SK-N-MC (cell line): Measurements from ENCODE around the gene ADGRE1.

ENCODE experiments used
- EZH2 ChIP-seq: fragments of 200-600 bp; sonication (generic); IDR thresholded peaks from one replicate; pipeline ENCODE4 v1.6.1; 2017; ENCODE audit warnings: antibody characterized with exemption
- FOXP2 ChIP-seq: optimal IDR thresholded peaks from 2 replicates; pipeline ENCODE3; 2011; ENCODE audit warnings: mild to moderate bottlenecking, moderate library complexity; ENCODE audit not compliant: insufficient read depth; ENCODE audit errors: extremely low read length, control extremely low read depth
- POLR2AphosphoS5 ChIP-seq: IDR thresholded peaks from 2 replicates; pipeline ENCODE4 v1.6.1; 2012; ENCODE audit warnings: mild to moderate bottlenecking, low read depth, low read length, borderline replicate concordance

DNA sequence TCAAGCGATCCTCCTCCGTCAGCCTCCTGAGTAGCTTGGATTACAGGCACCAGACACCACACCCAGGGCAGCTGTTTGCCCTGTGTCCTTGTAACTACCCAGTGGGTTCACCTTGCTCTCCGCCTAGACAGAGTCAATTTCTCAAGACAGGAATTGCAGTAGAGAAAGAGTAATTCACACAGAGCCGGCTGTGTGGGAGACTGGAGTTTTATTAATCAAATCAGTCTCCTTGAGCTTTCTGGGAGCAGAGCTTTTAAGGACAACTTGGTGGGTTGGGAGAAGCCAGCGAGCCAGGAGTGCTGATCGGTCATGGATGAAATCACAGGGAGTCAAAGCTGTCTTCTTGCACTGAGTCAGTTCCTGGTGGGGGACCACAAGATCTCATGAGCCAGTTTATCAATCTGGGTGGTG, 20.6 kb upstream of the ADGRE1 start:
- TF ChIP-seq POLR2AphosphoS5 (no peak), EZH2 (no peak), FOXP2 (no peak)
